CD8-positive, alpha-beta memory T cell (primary cell): ENCODE results near the gene GPR27. TPM values are rescaled to one million over a fixed set of nuclear protein-coding genes. Genes with fewer than 3 reads are reported as not detected.

Experiments used
- CTCF ChIA-PET: fragments of 350-600 bp; sonication (Branson Sonifier 250); formaldehyde crosslinking; loops from one replicate; lab custom pipeline; 2021; ENCODE audit warnings: antibody characterized with exemption; lab: Charles Lee
- POLR2A ChIA-PET: fragments of 350-600 bp; sonication (Branson Sonifier 250); formaldehyde crosslinking; loops from one replicate; lab custom pipeline; 2021; ENCODE audit warnings: antibody characterized with exemption; lab: Charles Lee
- DNase-seq, 5 donors: peaks; one replicate each; pipeline versions ENCODE4 v3.0.0 to v3.0.0-alpha.2; 2020 to 2022; ENCODE audit warnings: mixed read lengths in 1 of 5
- H3K27ac ChIP-seq: one replicate; pipeline ENCODE4 v1.7.0; 2013; ENCODE audit warnings: low read depth, mild to moderate bottlenecking, low read length, moderate library complexity
- H3K27me3 ChIP-seq: 2 replicates; pipeline ENCODE4 v1.7.0; 2013; ENCODE audit warnings: low read length, mild to moderate bottlenecking; ENCODE audit not compliant: insufficient read depth, poor library complexity, severe bottlenecking
- H3K36me3 ChIP-seq: 2 replicates; pipeline ENCODE4 v1.7.0; 2013; ENCODE audit warnings: mild to moderate bottlenecking, low read length, moderate library complexity; ENCODE audit not compliant: insufficient read depth
- H3K4me1 ChIP-seq: 2 replicates; pipeline ENCODE4 v1.7.0; 2013; ENCODE audit warnings: mild to moderate bottlenecking, low read length, moderate library complexity; ENCODE audit not compliant: insufficient read depth
- H3K4me3 ChIP-seq: 2 replicates; pipeline ENCODE4 v1.7.0; 2013; ENCODE audit warnings: mild to moderate bottlenecking, low read length
- H3K9me3 ChIP-seq: 2 replicates; pipeline ENCODE4 v1.7.0; 2013; ENCODE audit warnings: mild to moderate bottlenecking, low read length
- H3K27ac Mint-ChIP-seq, 8 donors: one replicate each; pipeline ENCODE4 v1.8.0; 2020 to 2021; ENCODE audit warnings: mixed read lengths in 8 of 8, mild to moderate bottlenecking in 6 of 8, inconsistent platforms in 3 of 8, moderate library complexity in 3 of 8
- H3K27me3 Mint-ChIP-seq, 2 donors: one replicate each; pipeline ENCODE4 v1.8.0; 2020 to 2021; ENCODE audit warnings: mixed read lengths in 2 of 2, mild to moderate bottlenecking in 1 of 2, moderate library complexity in 1 of 2
- H3K36me3 Mint-ChIP-seq, 3 donors: one replicate each; pipeline ENCODE4 v1.8.0; 2020 to 2021; ENCODE audit warnings: mixed read lengths in 3 of 3, inconsistent platforms in 1 of 3, mild to moderate bottlenecking in 1 of 3
- H3K4me1 Mint-ChIP-seq, 3 donors: one replicate each; pipeline ENCODE4 v1.8.0; 2020 to 2021; ENCODE audit warnings: mixed read lengths in 3 of 3, inconsistent platforms in 1 of 3, mild to moderate bottlenecking in 1 of 3
- H3K4me3 Mint-ChIP-seq, 7 donors: one replicate each; pipeline ENCODE4 v1.8.0; 2020 to 2021; ENCODE audit warnings: mixed read lengths in 7 of 7, mild to moderate bottlenecking in 6 of 7, moderate library complexity in 4 of 7, inconsistent platforms in 2 of 7
- H3K9me3 Mint-ChIP-seq, 5 donors: one replicate each; pipeline ENCODE4 v1.8.0; 2020 to 2022; ENCODE audit warnings: mixed read lengths in 5 of 5, mild to moderate bottlenecking in 3 of 5, moderate library complexity in 2 of 5, inconsistent platforms in 1 of 5
- polyA plus RNA-seq: library from polyadenylated mRNA; unstranded; fragments of 300-500 nt; fragmentation: Illumina TruSeq; gene quantifications from one replicate; pipeline ENCODE4 v1.2.3, GENCODE V29; 2021
- total RNA-seq, 2 experiments: library from RNA; stranded (reverse); gene quantifications; one replicate each; pipeline ENCODE4 v1.2.3, GENCODE V29; 2021

GPR27 gene
- total and polyA plus RNA-seq, 3 experiments from 2014 or later = 1.8 to 2.6 (median 2.3) TPM

- no peak overlapping the region for H3K4me3 Mint-ChIP-seq
- peaks cover 13 to 17% (median 16%) of the 10 kb centered on the region in 3 donors for H3K4me1 Mint-ChIP-seq
- peaks cover 0 to 12% (median 2%) of the 10 kb centered on the region in 3 donors for H3K36me3 Mint-ChIP-seq
These were observed 18.8 kb upstream of the GPR27 start for GRCh38 chr3:71734881-71735280.

GRCh38 chr3:71742621-71743020 lies 11.0 kb upstream of the GPR27 start:
- peaks cover 32 to 43% (median 39%) of the 10 kb centered on the region in 5 donors for H3K9me3 Mint-ChIP-seq
- H3K27me3 ChIP-seq = no peaks in the 10 kb centered on the region
- no peak overlapping the region for H3K4me3 ChIP-seq
- no peak overlapping the region for H3K27ac ChIP-seq
- no peaks in the 10 kb centered on the region for H3K36me3 ChIP-seq
- no peak for DNase-seq
- no peaks in the 10 kb centered on the region for H3K4me1 Mint-ChIP-seq
- POLR2A ChIA-PET = no interaction called here
- no peak overlapping the region for H3K27ac Mint-ChIP-seq
- H3K9me3 ChIP-seq = peaks cover 5% of the 10 kb centered on the region
- H3K36me3 Mint-ChIP-seq = peaks cover 3 to 43% (median 7%) of the 10 kb centered on the region in 3 donors
- CTCF ChIA-PET = interaction anchor here (1.2 kb wide), 1 partner anchor 14 kb away, joined by 4 read pairs; no protein-coding TSS in a partner anchor
- H3K4me3 Mint-ChIP-seq = no peak overlapping the region
- peaks cover 6 to 16% of the 10 kb centered on the region in 2 donors for H3K27me3 Mint-ChIP-seq
- H3K4me1 ChIP-seq = no peaks in the 10 kb centered on the region

More at GRCh38 chr3:71734881-71735280, 18.8 kb upstream of the GPR27 start:
- H3K27ac ChIP-seq = no peak overlapping the region
- Mint-ChIP-seq H3K9me3 (peaks cover 3 to 9% (median 5%) of the 10 kb centered on the region in 5 donors), H3K27me3 (peaks cover 5 to 40% of the 10 kb centered on the region in 2 donors), H3K27ac (no peak overlapping the region)
- H3K9me3 ChIP-seq = no peaks in the 10 kb centered on the region
- H3K27me3 ChIP-seq = no peaks in the 10 kb centered on the region
- peaks cover 6% of the 10 kb centered on the region for H3K4me1 ChIP-seq
- H3K4me3 ChIP-seq = no peak overlapping the region
- ChIA-PET POLR2A (no interaction called here), CTCF (no interaction called here)
- no peaks in the 10 kb centered on the region for H3K36me3 ChIP-seq
- DNase-seq = no peak

GRCh38 chr3:71744738-71745137 lies 8.9 kb upstream of the GPR27 start:
- no peak overlapping the region for H3K4me3 Mint-ChIP-seq
- CTCF ChIA-PET = no interaction called here
- no peak overlapping the region for H3K27ac ChIP-seq
- POLR2A ChIA-PET = no interaction called here
- H3K36me3 Mint-ChIP-seq = peaks cover 3 to 41% (median 7%) of the 10 kb centered on the region in 3 donors
- H3K9me3 Mint-ChIP-seq = peaks cover 32 to 40% (median 37%) of the 10 kb centered on the region in 5 donors
- H3K4me1 Mint-ChIP-seq = no peaks in the 10 kb centered on the region
- no peak for DNase-seq
- no peaks in the 10 kb centered on the region for H3K27me3 ChIP-seq
- no peak overlapping the region for H3K27ac Mint-ChIP-seq
- no peaks in the 10 kb centered on the region for H3K4me1 ChIP-seq
- no peaks in the 10 kb centered on the region for H3K36me3 ChIP-seq
- peaks cover 5 to 8% of the 10 kb centered on the region in 2 donors for H3K27me3 Mint-ChIP-seq
- H3K9me3 ChIP-seq = peaks cover 5% of the 10 kb centered on the region
- H3K4me3 ChIP-seq = no peak overlapping the region

GRCh38 chr3:71751602-71752001 lies 2.1 kb upstream of the GPR27 start:
- Histone ChIP-seq H3K27me3 (peaks cover 25% of the 10 kb centered on the region), H3K4me1 (peaks cover 6% of the 10 kb centered on the region), H3K36me3 (no peaks in the 10 kb centered on the region), H3K9me3 (no peaks in the 10 kb centered on the region), H3K4me3 (no peak overlapping the region), H3K27ac (no peak overlapping the region)
- CTCF ChIA-PET = no interaction called here
- H3K9me3 Mint-ChIP-seq = peaks cover 0 to 2% (median 0%) of the 10 kb centered on the region in 5 donors
- H3K27ac Mint-ChIP-seq = no peak overlapping the region
- peaks cover 6 to 16% (median 14%) of the 10 kb centered on the region in 3 donors for H3K4me1 Mint-ChIP-seq
- peaks cover 20 to 43% of the 10 kb centered on the region in 2 donors for H3K27me3 Mint-ChIP-seq
- POLR2A ChIA-PET = no interaction called here
- H3K36me3 Mint-ChIP-seq = peaks cover 0 to 4% (median 0%) of the 10 kb centered on the region in 3 donors
- no peak for DNase-seq
- peak overlapping the region in 2 of 7 donors; percentile 2 to 76 for H3K4me3 Mint-ChIP-seq

- H3K4me1 ChIP-seq = peaks cover 6% of the 10 kb centered on the region
- ChIA-PET CTCF (interaction anchor here (1.1 kb wide), 1 partner anchor 23 kb away, joined by 3 read pairs; no protein-coding TSS in a partner anchor), POLR2A (interaction anchor here (0.6 kb wide), 1 partner anchor 50 kb away, joined by 3 read pairs; no protein-coding TSS in a partner anchor)
- no peak overlapping the region for H3K27ac ChIP-seq
- Mint-ChIP-seq H3K27me3 (peaks cover 21 to 46% of the 10 kb centered on the region in 2 donors), H3K4me3 (peak overlapping the region; percentile 67 to 83 (median 75)), H3K4me1 (peaks cover 6 to 16% (median 14%) of the 10 kb centered on the region in 3 donors), H3K9me3 (no peaks in the 10 kb centered on the region), H3K36me3 (peaks cover 0 to 4% (median 0%) of the 10 kb centered on the region in 3 donors), H3K27ac (peak overlapping the region in 2 of 8 donors; percentile 34 to 85)
- H3K36me3 ChIP-seq = no peaks in the 10 kb centered on the region
- H3K4me3 ChIP-seq = peak overlapping the region; percentile 37
- peak in 1 of 5 donors; percentile 4 for DNase-seq
- H3K9me3 ChIP-seq = no peaks in the 10 kb centered on the region
- H3K27me3 ChIP-seq = peaks cover 25% of the 10 kb centered on the region
These were observed 589 bp upstream of the GPR27 start for GRCh38 chr3:71752831-71753700.

- peaks cover 24 to 40% of the 10 kb centered on the region in 2 donors for H3K27me3 Mint-ChIP-seq
These were observed 1.1 kb downstream of the GPR27 start for GRCh38 chr3:71754610-71755253.

GRCh38 chr3:71758091-71758490 lies 4.4 kb downstream of the GPR27 start:
- Histone ChIP-seq H3K9me3 (no peaks in the 10 kb centered on the region), H3K4me1 (peaks cover under 1% of the 10 kb centered on the region), H3K27me3 (peaks cover 7% of the 10 kb centered on the region), H3K4me3 (no peak overlapping the region), H3K36me3 (no peaks in the 10 kb centered on the region), H3K27ac (no peak overlapping the region)
- DNase-seq = no peak
- H3K36me3 Mint-ChIP-seq = no peaks in the 10 kb centered on the region
- H3K4me3 Mint-ChIP-seq = no peak overlapping the region
- no peak overlapping the region for H3K27ac Mint-ChIP-seq
- POLR2A ChIA-PET = interaction anchor here (0.5 kb wide), 1 partner anchor 35 kb away, joined by 3 read pairs; no protein-coding TSS in a partner anchor
- H3K4me1 Mint-ChIP-seq = peaks cover 4 to 8% (median 6%) of the 10 kb centered on the region in 3 donors
- no peaks in the 10 kb centered on the region for H3K9me3 Mint-ChIP-seq
- CTCF ChIA-PET = no interaction called here
- H3K27me3 Mint-ChIP-seq = peaks cover 14 to 35% of the 10 kb centered on the region in 2 donors

More at GRCh38 chr3:71754610-71755253, 1.1 kb downstream of the GPR27 start:
- Mint-ChIP-seq H3K4me3 (peak overlapping the region; percentile 70 to 88 (median 78)), H3K9me3 (no peaks in the 10 kb centered on the region), H3K27ac (peak overlapping the region in 1 of 8 donors; percentile 36), H3K4me1 (peaks cover 6 to 16% (median 14%) of the 10 kb centered on the region in 3 donors), H3K36me3 (peaks cover 0 to 3% (median 0%) of the 10 kb centered on the region in 3 donors)
- H3K4me1 ChIP-seq = peaks cover 6% of the 10 kb centered on the region
- no peaks in the 10 kb centered on the region for H3K36me3 ChIP-seq
- DNase-seq = no peak
- POLR2A ChIA-PET = interaction anchor here (0.6 kb wide), 1 partner anchor 125 kb away, joined by 3 read pairs; no protein-coding TSS in a partner anchor
- H3K4me3 ChIP-seq = no peak overlapping the region
- CTCF ChIA-PET = interaction anchor here (1.3 kb wide), 1 partner anchor 24 kb away, joined by 3 read pairs; no protein-coding TSS in a partner anchor
- no peak overlapping the region for H3K27ac ChIP-seq
- H3K9me3 ChIP-seq = no peaks in the 10 kb centered on the region
- peaks cover 25% of the 10 kb centered on the region for H3K27me3 ChIP-seq
